RWPE1 (cell line): ENCODE results near the gene SNED1.

ENCODE experiments used
- CTCF ChIA-PET: fragments of 350-600 bp; sonication (Branson Sonifier 250); formaldehyde crosslinking; extraction: SDS; loops from one replicate; lab custom pipeline; 2021; lab: Yijun Ruan, JAX
- POLR2A ChIA-PET: fragments of 400-600 bp; formaldehyde crosslinking; extraction: SDS; loops from one replicate; lab custom pipeline; 2020; ENCODE audit warnings: antibody characterized with exemption; ENCODE audit not compliant: low non-redundant PET; lab: Yijun Ruan, JAX
- DNase-seq: peaks from one replicate; pipeline ENCODE4 v3.0.0; 2012; ENCODE audit warnings: low spot score
- H3K27ac ChIP-seq: fragments of 450-650 bp; 2 replicates; pipeline ENCODE4 v1.5.1; 2017
- CTCF ChIP-seq: fragments of 450-650 bp; conservative IDR thresholded peaks from 2 replicates; pipeline ENCODE4 v1.5.1; 2017; ENCODE audit warnings: low read depth, mild to moderate bottlenecking

Gene SNED1

GRCh38 chr2:241123816-241124536 is 125.6 kb downstream of the SNED1 start:
- TF ChIP-seq CTCF, result no peak
- peak overlapping the region; percentile 68 for H3K27ac ChIP-seq
- peak; percentile 71 for DNase-seq
- ChIA-PET POLR2A (interaction anchor here (0.7 kb wide), 1 partner anchor 562 kb away, joined by 9 read pairs; no protein-coding TSS in a partner anchor), CTCF (no interaction called here)

- no peak for DNase-seq
- CTCF ChIA-PET, result no interaction called here
- TF ChIP-seq CTCF, result no peak
- H3K27ac ChIP-seq, result no peak overlapping the region
- POLR2A ChIA-PET, result no interaction called here
Observed at GRCh38 chr2:241125626-241126025, 127.2 kb downstream of the SNED1 start.

GRCh38 chr2:241126201-241126611 is 127.8 kb downstream of the SNED1 start:
- TF ChIP-seq CTCF, result no peak
- DNase-seq, result no peak
- no peak overlapping the region for H3K27ac ChIP-seq
- POLR2A ChIA-PET, result no interaction called here
- CTCF ChIA-PET, result no interaction called here

GRCh38 chr2:241126771-241127202 is 128.4 kb downstream of the SNED1 start:
- TF ChIP-seq CTCF, result no peak
- ChIA-PET CTCF (no interaction called here), POLR2A (no interaction called here)
- H3K27ac ChIP-seq, result no peak overlapping the region
- no peak for DNase-seq

GRCh38 chr2:241128266-241128665 is 129.8 kb downstream of the SNED1 start:
- no peak for TF ChIP-seq CTCF
- DNase-seq, result no peak
- H3K27ac ChIP-seq, result no peak overlapping the region
- CTCF ChIA-PET, result no interaction called here
- POLR2A ChIA-PET, result no interaction called here

GRCh38 chr2:241129086-241129871 is 130.9 kb downstream of the SNED1 start:
- ChIA-PET POLR2A (interaction anchor here (0.5 kb wide), 1 partner anchor 447 kb away, joined by 5 read pairs; no protein-coding TSS in a partner anchor), CTCF (interaction anchor here (0.6 kb wide), 1 partner anchor 318 kb away, joined by 3 read pairs; no protein-coding TSS in a partner anchor)
- H3K27ac ChIP-seq, result no peak overlapping the region
- no peak for DNase-seq
- TF ChIP-seq CTCF, result no peak
